Stimulated activated CD8-positive, alpha-beta memory T cell treated with anti-CD3 and anti-CD28 coated beads, Interleukin-12 subunit alpha, Interleukin-12 subunit beta, amount 100 ng/mL, for 24 hours (primary cell): Measurements from ENCODE around the gene IL10RB.
A peak's percentile ranks its signal among the peaks of the same experiment; 100 is the strongest.
"Not testable (repeated sequence)": the region's sequence is repeated elsewhere in the genome, so short reads cannot be mapped to it uniquely, and the experiment has no call there.

Experiments
- DNase-seq: peaks from one replicate; pipeline ENCODE4 v3.0.0-alpha.2; 2020; ENCODE audit errors: extremely low read depth

Gene IL10RB

DNA sequence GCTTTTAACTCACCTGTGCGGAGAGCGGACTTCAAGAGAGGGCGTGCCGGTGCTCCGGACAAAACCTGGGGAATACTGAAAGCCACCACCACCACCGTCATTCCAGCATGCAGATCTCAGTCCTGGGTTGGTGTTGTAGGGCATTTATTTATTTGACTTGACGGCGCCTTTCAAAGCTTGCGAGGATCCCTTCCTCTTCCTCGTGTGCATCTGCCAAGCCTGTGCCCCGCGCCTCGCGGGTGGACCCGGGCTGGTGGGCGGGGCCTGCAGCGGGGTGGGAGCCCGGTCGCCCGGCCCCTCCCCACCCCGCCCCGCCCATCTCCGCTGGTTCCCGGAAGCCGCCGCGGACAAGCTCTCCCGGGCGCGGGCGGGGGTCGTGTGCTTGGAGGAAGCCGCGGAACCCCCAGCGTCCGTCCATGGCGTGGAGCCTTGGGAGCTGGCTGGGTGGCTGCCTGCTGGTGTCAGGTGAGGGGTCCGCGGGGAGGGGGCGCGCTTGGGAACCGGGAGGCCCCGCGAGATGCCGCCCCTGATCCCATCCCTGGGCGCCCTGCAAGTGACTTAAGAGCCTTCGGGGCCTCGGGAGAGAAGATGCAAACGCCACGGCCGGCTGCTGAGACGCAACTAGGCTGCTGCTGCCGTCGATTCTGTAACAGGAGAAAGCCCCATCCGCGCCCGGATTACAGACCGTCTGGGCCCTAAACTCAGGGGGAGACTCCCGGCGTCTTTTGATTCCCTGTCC lies at the start of gene IL10RB:
TSS of gene IL10RB (plus strand) at position 318 of the 739 bp plus-strand sequence. CDS start at position 417, 99 bp downstream.
- peak; percentile 40 for DNase-seq

GRCh38 chr21:33217138-33217520 lies 49.0 kb upstream of the IL10RB start:
- DNase-seq = no peak

DNA sequence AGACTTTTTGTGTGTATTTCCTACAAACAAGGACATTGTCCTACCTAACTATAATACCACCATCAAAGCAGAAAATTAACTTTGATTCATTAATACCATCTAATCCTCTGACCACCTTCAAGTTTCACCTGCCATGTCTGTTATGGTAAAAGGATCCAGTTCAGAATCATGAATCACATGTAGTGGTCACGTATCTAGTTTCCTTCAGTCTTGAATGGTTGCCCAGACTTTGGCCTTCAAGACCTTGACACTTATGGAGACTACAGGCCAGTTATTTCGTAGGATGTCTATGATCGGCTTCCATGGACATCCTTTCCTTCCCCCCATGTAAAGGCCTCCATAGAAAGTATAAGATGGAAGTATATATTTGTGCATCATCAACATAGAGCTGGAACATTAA lies 46.9 kb upstream of the IL10RB start:
- DNase-seq = no peak

- DNase-seq = no peak
These were observed 46.2 kb upstream of the IL10RB start for GRCh38 chr21:33219954-33220353.

GRCh38 chr21:33225376-33225775 lies 40.8 kb upstream of the IL10RB start:
- DNase-seq = not testable (repeated sequence)

GRCh38 chr21:33228455-33228854 lies 37.7 kb upstream of the IL10RB start:
- DNase-seq = no peak

DNA sequence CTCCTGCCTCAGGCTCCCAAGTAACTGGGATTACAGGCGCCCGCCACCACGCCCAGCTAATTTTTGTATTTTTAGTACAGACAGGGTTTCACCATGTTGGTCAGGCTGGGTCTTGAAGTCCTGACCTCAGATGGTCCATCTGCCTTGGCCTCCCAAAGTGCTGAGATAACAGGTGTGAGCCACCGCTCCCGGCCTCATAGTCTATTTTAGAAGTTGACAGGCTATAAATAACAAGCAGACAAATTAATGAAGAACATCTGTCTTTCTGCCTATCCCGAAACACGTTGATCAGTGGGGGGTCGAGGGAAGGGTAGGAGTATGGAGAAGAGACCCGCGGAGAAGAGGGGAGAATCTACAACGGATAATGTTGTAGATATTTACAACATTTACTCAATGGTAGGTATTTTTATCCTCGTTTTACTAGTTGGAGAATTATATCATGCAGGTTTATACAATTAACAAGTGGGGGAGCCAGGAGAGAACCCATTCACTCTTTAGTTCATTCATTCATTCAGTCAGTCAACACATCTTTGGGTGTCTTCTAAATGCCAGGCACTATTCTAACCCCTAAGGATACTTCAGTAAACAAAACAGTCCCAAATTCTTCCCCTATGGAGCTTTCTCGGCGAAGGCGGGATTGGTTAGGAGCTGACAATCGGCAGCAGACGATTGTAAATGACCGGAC lies 36.9 kb upstream of the IL10RB start:
- DNase-seq = no peak

DNA sequence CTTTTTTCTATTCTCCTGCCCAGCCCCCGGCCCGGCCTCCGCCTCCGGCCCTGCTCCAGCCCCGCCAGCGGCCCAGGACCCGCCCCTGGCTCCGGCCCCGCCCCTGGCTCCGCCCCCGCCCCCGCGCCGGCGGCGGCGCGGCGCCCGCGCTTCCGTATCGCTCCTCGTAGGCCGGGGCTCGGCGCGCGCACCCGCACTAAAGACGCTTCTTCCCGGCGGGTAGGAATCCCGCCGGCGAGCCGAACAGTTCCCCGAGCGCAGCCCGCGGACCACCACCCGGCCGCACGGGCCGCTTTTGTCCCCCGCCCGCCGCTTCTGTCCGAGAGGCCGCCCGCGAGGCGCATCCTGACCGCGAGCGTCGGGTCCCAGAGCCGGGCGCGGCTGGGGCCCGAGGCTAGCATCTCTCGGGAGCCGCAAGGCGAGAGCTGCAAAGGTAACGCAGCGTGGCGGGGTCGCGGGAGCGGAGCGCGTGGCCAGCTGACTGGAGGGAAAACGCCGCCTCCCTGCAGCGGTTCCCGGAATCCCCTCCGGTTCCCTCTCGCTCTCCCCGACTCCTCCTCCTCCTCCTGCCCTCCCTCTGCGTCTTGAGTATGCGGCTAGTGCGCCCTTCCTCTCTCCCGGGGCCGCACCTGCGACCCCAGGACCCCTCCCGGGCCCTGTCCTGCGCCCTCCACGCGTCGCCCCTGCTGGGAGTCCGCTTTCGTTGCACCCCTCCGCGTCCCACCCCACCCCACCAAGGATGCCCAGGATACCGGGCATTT lies 36.2 kb upstream of the IL10RB start, which contains the start of gene IFNAR2:
TSS of gene IFNAR2 (plus strand) at position 155 of the 761 bp plus-strand sequence. CDS start 11,985 bp downstream, outside the sequence.
- DNase-seq = no peak

GRCh38 chr21:33230545-33231324 lies 35.4 kb upstream of the IL10RB start:
- no peak for DNase-seq

DNA sequence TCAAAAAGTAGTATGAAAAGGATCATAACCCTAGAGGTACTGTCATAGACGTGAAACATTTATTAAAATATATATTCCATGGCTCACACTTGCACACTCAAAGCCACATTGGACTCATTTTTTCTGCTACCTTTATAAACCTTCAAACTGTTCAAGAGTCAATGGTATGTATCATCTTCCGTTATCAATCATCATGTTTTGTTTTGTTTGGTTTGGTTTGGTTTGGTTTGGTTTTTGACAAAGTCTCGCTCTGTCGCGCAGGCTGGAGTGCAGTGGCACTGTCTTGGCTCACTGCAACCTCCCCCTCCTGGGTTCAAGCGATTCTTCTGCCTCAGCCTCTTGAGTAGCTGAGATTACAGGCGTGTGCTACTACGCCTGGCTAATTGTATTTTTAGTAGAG lies 34.6 kb upstream of the IL10RB start:
- no peak for DNase-seq

- DNase-seq = no peak
These were observed 33.7 kb upstream of the IL10RB start for GRCh38 chr21:33232291-33233034.

DNA sequence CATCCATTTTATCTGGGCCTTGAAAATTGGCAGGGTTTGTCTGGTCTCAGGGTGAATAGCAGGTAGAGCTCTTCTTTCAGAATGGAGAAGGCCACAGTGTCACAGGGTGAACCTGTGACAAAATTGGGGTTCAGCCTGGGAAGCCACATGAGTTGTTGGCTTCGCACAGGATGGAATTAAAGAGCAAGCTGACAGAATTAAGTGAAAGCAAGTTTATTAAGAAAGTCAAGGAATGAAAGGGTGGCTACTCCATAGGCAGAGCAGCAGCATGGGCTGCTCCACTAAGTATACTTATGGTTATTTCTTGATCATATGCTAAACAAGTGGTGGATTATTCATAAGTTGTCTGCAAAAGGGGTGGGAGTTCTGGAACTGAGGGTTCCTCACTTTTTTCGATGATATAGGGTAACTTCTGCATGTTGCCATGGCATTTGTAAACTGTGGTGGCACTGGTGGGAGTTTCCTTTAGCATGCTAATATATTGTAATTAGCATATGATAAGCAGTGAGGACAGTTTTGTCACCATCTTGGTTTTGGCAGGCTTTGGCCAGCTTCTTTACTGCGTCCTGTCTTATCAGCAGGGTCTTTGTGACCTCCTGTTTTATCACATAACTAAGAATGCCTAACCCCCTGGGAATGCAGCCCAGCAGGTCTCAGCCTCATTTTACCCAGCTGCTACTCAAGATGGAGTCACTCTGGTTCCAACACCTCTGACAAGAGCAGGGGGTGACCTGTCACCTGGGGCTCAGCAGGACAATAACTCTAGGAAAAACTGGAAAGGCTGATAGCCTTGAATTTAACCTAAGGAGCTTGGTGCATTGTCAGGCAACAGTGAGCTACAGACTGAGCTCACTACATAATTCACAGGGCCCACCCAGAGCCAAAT lies 31.3 kb upstream of the IL10RB start:
- no peak for DNase-seq

DNA sequence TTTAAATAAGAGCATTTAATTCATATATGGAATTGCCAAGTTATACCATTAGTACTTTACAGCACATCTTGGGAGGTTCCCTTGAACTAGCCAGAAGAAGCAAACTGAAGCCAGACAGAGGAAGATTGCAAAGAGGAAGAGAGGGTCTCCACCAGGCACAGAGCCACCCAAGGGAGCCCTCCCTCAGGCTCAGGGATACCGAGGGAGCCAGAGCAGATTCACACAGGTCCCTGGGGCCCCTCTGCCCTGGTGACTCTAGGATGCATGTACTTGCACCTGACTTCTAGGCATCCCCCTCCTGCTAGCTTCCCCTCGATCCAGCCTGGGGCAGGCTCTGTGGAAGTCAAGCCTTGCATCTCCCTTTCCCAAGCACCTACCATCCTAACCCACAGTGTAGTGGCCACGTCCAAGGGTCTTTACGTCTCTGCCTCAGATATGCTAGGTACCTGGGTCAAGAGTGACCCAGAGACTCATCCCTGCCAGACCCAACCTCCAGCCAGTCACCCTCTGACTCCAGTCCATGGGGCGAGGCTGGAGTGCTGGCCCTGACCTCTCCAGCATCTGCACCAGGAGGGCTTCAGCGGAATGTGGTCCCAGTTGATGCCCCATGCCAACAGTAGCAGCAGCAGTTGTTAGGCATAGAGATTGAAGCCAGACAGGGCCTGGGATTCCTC lies 30.0 kb upstream of the IL10RB start:
- no peak for DNase-seq

DNA sequence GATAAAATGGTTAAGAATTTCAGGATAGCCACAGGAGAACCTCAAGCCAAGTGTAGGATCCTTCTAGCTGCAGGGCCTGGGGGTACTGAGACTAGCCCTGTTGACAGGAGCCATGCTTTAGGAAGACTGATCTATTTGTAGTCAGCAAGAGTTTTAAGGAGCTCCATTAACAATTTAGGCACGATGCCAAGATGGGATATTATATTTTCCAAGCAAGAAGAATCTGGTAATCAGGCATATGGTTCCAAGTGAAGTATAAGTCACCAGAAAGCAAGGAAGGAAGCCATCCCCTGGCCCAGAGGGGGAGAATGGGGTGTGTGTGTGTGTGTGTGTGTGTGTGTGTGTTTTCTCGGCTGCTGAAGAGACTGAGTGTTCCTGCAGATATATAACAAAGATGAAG lies 29.4 kb upstream of the IL10RB start:
- no peak for DNase-seq

GRCh38 chr21:33237486-33237885 lies 28.7 kb upstream of the IL10RB start:
- no peak for DNase-seq

DNA sequence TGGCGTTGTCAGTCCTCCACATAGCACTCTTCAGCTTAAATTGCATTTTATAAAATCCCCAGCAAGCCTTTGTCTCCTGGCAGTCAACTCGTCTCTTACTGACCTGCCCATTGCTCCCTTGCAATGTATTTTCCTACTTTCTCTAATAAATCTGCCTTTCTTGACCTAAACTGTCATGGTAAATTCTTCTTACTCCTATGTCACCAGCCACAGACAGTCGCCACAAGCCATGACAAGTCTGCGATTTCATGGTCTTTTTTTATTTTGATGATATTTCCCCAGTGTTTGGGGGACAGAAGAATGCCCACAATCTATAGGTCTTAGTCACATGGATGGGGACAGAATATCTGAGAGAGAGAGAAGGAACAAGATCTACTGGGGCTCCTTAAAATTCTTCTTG lies 28.0 kb upstream of the IL10RB start:
- DNase-seq = no peak

DNA sequence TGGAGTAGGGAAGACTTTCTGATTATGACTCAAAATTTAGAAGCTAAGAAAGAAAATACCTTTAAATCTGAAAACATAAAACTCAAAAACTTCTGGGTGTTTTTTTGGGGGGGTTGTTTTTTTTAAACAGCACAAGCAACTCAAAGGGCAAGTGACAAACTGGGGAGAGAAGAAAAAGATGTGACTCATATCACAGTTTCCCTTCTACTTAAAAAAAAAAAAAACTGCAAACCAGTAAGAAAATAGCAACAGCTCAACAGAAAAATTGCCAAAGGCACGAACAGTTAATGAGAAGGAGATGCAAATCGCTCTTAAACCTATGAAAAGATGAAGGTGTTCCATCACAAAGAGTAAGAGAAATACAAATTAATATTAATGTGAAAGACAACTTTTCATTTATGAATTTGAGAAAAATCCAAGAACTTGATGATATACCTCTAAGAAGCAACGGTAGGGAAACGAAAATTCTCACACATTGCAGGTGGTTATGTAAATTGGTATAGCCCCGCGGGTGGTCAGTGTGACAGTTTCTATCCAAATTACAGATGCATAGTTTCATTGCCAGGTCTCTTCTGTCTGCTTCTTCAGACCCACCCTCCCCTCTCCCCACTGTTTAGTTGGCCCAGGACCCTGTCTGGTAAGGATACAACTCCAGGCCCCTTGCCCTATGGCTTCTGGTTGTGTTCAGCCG lies 27.5 kb upstream of the IL10RB start:
- DNase-seq = no peak

DNA sequence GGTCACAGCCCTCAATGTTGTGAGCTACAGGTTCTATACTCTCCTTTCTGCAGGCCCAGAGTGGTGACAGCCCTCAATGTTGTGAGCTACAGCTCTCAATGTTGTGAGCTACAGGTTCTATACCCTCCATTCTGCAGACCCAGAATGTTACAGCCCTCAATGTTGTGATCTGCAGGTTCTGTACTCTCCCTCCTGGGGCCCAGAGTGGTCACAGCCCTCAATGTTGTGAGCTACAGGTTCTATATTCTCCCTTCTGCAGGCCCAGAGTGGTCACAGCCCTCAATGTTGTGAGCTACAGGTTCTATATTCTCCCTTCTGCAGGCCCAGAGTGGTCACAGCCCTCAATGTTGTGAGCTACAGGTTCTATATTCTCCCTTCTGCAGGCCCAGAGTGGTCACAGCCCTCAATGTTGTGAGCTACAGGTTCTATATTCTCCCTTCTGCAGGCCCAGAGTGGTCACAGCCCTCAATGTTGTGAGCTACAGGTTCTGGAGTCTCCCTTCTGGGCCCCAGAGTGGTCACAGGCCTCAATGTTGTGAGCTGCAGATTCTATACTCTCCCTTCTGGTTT lies 26.5 kb upstream of the IL10RB start:
- not testable (repeated sequence) for DNase-seq
